Measurements from ENCODE around the gene PDZD2.

PDZD2 gene

DNA sequence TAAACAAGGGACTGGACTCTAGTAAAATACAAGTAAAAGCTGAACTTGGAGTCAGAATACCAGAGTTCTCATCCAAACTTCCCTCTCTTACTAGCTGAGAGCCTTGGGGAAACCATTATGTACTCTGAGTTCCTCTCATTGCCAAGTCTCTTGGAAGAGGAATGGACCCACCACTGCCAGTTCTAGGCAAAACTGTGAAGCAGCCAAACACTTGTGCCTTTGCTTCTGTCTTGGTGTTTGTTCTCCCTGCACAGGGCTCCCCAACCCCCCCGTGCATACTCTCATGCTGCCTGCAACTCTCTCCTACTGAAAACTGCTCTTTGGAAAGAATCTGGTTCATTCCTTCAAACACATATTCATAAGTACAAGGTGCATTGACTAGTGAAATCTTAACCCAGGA is 102.6 kb downstream of the PDZD2 start:
- no peak for DNase-seq (ENCODE audit: low spot score)
- TF ChIP-seq, protein P1, sequence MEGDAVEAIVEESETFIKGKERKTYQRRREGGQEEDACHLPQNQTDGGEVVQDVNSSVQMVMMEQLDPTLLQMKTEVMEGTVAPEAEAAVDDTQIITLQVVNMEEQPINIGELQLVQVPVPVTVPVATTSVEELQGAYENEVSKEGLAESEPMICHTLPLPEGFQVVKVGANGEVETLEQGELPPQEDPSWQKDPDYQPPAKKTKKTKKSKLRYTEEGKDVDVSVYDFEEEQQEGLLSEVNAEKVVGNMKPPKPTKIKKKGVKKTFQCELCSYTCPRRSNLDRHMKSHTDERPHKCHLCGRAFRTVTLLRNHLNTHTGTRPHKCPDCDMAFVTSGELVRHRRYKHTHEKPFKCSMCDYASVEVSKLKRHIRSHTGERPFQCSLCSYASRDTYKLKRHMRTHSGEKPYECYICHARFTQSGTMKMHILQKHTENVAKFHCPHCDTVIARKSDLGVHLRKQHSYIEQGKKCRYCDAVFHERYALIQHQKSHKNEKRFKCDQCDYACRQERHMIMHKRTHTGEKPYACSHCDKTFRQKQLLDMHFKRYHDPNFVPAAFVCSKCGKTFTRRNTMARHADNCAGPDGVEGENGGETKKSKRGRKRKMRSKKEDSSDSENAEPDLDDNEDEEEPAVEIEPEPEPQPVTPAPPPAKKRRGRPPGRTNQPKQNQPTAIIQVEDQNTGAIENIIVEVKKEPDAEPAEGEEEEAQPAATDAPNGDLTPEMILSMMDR (IDR thresholded peaks at IDR 0.05; ENCODE audit: borderline replicate concordance, control extremely low read depth, extremely low read depth, insufficient read depth, missing control alignments), result no peak
- in situ Hi-C loops (cut with MboI; ENCODE audit: low sequenced_read_pairs, unreplicated experiment), result no loop called here

DNA sequence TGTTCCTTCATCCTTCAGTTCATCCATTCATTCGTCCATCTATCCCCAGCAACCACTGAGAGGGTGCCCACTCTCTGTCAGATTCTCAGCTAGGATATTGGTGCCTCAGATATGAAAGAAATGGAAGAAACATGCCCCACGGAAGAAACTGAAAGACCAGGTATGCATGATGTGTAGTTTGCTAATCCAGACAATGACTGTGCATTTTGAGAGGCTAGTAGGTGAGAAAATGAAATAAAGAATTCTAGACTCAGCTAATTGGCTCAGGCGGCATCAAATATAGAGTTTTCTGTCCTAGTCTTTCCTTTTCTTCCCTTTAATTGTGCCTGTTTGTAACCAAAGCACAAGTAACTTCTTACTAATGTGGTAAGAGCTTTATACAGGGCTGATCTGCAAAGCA is 104.7 kb downstream of the PDZD2 start:
- TF ChIP-seq, protein P1 (IDR thresholded peaks at IDR 0.05; ENCODE audit: borderline replicate concordance, control extremely low read depth, extremely low read depth, insufficient read depth, missing control alignments), result no peak
- in situ Hi-C loops (cut with MboI; ENCODE audit: low sequenced_read_pairs, unreplicated experiment), result no loop called here
- DNase-seq (ENCODE audit: low spot score), result no peak

DNA sequence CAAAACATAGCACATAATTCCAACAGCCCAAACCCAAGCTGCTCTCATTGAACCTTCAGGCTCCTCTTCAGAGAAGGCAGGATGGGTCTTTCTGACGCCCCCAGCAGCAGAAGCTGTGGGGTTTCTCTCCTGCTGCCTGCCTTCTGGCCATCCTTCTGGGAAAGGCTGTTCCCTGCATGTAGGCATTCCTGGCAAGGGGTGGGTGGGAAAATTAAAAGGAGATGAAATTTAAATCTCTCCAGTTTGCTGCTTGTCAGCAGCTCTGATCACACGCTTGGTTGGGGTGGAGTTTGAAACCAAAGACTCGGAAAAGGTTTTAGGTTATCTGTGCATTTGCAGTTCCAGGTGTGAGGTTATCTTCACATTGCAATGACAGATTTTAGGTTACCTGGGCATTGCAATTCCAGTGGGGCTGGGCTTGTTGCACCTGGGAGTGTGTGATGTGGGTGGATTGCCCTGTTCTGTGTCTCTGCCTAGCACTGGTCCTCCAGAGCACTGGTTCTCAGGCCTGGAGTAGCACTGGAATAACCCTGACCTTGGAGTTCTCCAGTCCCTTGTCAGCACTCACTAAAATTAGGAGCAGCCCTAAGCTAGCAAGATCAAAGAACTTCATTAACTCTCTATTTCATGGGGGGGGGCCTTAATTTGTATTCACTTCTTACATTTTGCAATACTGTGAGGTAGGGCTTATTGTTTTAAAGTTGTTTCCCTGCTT is 109.7 kb downstream of the PDZD2 start:
- TF ChIP-seq, protein P1 (IDR thresholded peaks at IDR 0.05; ENCODE audit: borderline replicate concordance, control extremely low read depth, extremely low read depth, insufficient read depth, missing control alignments), result no peak

DNA sequence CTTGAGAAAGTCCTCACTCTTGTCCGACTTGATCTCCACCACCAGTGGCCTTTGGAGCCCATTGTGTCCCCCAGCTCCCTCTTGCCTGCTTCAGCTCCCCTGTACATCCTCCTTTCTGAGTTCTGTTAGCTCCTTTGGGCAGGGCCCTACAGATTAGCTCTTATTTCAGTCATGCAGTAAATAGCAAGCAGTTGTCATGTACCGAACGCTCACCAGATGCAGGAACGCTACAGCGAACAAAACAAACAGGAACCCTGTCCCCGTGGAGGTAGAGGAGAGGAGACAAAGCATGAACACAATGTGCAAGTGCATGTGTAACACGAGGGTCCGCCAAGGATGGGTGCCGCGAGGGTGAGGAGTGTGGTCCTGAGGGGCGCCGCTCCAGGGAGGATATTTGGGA is 111.3 kb downstream of the PDZD2 start:
- TF ChIP-seq, protein P1 (IDR thresholded peaks at IDR 0.05; ENCODE audit: borderline replicate concordance, control extremely low read depth, extremely low read depth, insufficient read depth, missing control alignments), result no peak
- no peak for DNase-seq (ENCODE audit: low spot score)
- in situ Hi-C loops (cut with MboI; ENCODE audit: low sequenced_read_pairs, unreplicated experiment), result no loop called here

More for the DNA sequence above, 109.7 kb downstream of the PDZD2 start:
- no peak for DNase-seq (ENCODE audit: low spot score)
- in situ Hi-C loops (cut with MboI; ENCODE audit: low sequenced_read_pairs, unreplicated experiment), result no loop called here

DNA sequence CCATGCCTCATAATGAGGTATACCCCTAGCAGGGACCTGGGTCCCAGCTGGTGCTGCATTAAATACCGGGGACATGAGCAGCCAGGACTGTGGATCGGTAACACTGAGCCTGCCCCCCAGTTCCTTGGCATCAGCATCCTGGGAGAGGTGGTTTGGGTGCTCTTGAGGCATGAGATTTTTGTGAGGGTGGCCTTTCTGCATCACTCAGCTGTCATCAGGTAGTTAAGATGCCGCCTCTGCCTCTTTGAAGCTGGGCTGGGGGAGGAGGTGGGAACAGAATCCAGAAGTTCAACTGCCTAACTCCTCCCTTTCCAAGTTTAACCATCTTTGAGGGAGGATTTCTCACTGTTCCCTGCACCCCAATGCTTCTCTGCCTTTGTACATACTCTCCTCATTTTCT is 112.7 kb downstream of the PDZD2 start:
- no peak for DNase-seq (ENCODE audit: low spot score)
- in situ Hi-C loops (cut with MboI; ENCODE audit: low sequenced_read_pairs, unreplicated experiment), result no loop called here
- TF ChIP-seq, protein P1 (IDR thresholded peaks at IDR 0.05; ENCODE audit: borderline replicate concordance, control extremely low read depth, extremely low read depth, insufficient read depth, missing control alignments), result no peak

DNA sequence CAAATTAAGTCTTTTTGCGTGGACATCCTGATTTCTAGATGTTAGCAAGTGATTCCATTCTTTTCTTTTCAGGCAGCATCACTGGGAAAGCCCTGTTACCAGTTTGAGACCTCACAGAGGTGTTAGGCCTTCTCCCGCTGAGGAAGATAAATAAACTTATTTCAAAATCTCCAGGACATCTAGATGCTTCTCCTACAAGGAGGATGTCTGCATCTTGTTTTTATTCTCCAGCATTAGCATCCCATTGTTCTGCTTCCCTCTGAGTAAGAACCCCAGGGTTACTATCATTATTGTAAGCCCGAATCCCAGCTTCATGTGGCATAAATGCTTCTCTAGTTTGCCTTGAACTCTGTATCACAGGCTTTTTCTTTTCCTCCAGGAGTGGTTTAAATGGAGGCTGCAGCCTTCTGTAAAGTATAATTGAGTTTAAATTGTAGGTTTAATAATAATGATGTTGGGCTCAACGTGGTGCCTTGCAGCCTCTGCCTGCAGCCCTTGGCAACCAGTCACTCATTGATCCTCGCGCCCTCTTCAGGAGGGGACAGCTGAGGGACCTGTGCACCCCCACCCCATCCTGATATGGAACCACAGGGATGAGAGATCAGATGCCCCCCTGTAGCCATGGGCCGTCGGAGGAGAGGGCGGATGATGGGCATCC is 114.9 kb downstream of the PDZD2 start:
- in situ Hi-C loops (cut with MboI; ENCODE audit: low sequenced_read_pairs, unreplicated experiment), result no loop called here
- DNase-seq (ENCODE audit: low spot score), result no peak
- TF ChIP-seq, protein P1 (IDR thresholded peaks at IDR 0.05; ENCODE audit: borderline replicate concordance, control extremely low read depth, extremely low read depth, insufficient read depth, missing control alignments), result no peak
